NK-92 (cell line): ENCODE measurements around the gene ERI3.

Experiments
- DNase-seq: peaks from one replicate; lab custom pipeline; 2025; ENCODE audit not compliant: unreplicated experiment; lab: John Stamatoyannopoulos, UW

ERI3 gene

DNA sequence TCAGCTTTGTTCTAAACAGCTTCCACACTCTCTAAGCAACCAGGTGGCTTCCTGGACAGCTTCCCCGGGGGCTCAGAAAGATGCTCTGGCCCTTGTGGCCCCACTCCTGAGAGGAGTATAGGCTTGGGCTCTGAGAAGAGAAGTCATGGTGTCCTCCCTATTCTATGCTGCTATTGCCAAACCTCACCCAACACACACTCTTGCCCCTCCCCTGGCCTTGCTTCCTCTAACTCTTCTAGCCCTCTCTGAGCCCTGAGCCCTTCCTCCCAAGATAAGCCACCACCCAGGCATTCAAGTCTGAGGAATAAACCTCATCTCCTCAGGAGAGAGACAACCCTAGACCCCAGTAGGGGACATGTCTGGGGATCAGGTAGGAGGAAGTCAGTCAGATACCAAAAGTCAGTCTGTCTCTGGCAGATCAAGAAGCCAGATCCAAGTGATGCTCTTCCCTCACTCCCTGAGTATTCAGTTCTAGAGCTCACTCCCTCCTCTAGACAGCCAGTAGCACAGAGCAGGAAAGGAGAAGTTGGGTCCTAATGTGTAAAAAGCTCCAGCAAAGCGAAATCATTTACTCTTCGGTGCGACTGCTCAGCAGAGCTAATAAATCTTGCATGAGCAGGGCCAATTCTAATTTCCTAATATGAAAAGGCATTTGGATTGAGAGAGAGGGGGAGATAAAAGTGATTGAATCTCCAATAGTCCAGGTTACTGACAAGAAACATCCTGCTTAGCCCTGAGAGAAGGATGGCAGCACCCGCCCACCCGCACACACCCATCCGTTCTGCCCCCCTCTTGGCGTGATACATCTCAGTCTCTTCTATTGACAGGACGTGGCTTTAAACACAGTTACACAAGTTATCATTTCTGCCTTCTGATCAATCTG, 91.2 kb downstream of the ERI3 start:
- no peak for DNase-seq

DNA sequence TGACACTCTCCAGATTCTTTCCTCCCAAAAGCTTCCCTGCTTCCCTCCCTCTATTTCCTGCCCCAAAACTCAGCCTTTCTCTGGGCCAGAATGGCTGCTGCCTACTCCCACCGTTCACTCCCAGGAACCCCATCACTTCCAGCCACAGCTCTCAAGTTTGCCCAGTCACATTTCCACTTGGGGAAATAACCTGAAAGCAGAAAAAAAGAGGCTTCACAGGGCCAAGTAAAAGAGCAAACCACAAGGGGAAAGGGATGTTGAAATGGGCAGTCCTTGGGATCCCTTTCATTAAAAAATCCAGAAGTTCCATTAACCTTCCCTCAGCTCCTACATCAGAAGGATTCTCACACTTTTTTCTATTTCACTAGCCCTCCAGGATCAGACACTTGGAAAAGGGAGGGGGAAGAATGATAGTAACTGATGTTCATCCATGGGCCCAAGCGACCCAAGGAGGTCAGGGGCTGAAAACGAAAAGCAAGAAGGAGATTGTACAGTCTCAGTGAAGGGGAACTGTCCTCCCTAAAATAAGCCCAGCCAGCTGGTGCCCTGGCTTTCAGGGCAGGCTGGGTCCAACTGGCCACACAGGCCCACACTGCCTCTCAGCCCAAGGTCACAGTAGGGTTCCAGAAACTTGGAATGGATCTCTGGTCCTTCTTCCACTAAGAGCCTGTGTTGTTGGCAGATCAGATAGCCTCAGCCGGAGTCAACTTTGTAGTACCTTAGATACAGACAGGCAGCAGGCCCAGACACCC, 92.1 kb downstream of the ERI3 start:
- DNase-seq: no peak

DNA sequence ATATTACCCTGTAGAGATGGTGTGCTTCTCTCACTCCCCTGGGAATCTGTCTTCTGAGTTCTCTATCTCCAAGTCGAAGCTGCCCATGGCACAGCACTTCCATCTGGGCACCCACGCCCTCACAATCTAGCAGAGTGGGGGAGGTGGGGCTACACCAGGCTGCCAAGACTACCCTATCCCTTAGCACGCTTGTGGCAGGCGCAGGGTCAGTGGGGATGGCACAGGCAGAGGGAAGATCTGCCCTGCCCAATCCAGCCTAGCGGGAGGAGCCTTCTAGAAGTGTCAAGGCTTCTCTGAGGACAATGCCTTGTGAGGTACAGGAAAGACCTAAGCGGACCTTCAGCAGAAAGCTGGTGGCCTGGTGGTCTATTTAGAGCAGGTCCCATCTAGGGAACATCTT, 92.6 kb downstream of the ERI3 start:
- no peak for DNase-seq

DNA sequence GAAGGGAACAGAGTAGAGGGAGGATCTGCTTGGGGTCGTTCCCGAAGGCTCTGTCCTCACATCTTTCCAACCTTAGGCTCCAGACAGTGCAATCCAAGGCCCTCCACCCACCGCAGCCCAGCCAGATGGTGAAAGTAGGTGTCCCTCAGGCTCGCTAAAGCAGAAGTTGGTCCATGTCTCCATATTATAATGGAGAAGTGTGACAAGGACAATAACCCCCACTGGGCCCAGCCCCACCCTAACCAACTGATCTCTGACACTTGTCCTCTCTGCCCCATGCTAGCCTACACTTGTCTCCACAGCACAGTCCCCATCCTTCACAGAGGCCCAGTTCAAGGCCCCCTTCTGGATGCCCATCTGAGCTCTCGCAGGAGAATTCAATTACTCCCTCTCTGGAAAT, 93.1 kb downstream of the ERI3 start:
- DNase-seq: no peak

DNA sequence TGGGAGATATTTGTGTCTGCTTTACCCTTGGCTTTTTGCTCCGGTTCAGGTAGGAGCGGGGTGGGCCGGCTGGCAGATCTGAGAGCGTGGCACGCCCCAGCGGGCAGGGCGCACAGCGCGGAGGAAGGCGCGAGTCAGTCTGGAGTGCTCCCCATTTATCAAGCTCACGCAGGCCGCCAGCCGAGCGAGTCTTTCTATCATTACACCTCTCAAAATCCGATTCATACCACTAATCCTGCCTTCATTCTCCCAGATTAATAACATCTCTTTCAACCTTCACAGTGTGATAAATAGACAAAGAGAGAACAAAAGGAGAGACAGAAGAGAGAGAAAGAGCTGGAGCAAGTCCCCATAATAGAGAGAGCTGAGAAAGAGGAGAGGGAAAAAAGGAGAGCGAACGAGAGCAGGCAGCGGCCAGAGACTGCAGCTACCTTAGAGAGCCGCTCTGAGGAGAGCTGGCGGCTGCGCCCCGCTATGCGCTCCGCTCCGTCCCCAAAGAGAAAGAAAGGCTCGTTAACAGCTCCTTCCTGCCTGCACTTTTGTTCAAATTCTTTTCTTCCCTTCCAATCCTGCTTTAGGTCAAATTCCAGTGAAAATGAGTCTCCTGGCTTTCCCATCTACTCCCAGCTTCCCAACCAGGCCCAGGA, 93.8 kb downstream of the ERI3 start:
- no peak for DNase-seq

DNA sequence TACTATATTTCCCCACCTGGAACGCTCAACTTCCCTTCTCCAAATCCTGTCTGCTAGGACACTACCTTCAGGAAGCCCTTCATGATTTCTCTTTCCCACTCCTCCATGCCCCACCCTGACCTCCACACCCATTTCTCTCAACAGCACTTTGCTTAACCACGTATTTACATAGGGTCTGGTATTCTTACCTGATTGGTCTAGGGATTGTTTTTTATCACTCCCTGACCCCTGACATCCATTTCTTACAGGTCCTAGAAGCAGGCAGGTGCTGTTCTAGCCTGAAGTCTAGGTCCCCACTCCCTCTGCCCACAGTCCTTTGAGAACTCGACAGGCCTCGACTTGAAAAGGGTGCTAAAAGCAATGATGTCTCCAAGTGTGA, 94.3 kb downstream of the ERI3 start:
- DNase-seq: no peak

DNA sequence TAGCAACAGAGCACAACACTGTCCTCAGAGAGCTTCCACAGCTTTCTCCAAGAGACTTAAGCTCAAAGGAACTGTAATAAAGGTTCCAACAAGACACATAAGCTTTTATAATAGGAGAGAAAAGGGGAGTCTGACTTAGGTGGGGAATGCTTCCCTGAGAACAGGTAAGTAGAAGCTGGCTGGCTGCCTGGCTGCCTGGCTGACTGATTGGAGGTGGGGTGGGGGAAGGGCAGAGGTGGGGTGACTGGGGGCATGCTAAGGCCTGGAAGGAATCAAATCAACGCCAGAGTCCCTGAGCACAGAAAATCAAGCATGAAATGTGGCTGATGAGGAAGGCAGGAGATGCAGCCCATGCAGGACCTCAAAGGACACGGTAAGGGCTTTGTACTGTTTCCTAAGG, 96.0 kb downstream of the ERI3 start:
- DNase-seq: no peak

DNA sequence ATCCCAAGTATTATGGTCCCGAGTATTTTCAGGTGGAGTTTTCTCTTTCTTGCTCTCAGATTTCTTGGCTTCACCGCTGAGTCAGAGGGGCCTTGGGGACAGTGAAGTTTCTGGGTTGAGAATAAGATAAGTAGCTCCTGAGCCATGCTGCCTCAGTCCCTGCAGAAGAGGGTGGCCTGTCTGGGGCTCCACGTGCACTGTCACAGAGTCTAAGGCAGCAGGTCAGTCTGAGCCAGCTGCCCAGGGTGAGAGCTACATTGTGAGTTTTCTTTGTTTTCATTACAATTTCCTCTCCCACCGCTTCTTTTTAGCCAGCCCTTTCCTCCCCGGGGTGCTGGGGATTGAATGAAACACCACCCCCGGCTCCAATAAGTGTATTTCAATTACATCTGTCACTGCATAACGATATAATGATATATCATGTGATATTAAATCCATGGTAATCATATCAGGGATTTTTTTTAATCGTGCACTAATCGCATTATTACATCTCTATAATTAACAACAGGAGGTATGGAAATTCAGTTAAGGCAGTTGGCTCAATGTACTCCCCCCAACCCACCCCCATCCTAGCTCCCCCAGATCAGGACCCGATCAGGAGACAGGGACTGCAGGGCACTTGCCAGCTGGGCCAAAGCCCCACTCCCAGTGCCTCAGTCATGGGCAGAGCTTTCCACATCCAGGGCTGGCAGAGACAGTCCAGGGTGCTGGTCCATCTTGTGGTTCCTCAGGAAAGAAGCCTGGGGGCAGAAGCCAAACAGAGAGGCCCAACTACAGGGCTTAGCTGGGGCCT, 98.1 kb downstream of the ERI3 start:
- DNase-seq: no peak

DNA sequence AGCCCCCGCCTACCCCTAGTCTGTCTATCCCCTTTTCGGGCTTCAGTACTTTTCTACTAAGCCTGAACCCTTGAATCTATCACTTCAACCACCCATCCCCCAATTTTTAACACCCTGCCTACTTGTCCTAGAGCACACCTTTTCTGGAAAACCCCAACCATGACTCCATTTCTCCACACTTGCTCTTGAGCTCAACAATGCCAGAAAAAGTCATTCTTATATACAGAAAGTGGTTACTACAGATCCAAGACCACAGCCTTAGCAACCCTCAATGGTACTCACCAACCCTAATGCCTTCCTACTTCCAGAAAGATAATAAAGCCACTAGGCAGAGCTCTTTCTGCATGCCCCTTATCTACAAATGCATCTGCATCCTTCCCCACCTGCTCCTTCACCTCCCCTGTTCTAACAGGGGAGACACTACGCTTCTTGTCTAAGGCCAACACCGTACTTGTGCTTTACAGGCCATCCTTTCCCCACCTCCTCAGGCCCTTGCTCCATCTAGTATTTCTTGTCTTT, 100.6 kb downstream of the ERI3 start:
- DNase-seq: no peak

DNA sequence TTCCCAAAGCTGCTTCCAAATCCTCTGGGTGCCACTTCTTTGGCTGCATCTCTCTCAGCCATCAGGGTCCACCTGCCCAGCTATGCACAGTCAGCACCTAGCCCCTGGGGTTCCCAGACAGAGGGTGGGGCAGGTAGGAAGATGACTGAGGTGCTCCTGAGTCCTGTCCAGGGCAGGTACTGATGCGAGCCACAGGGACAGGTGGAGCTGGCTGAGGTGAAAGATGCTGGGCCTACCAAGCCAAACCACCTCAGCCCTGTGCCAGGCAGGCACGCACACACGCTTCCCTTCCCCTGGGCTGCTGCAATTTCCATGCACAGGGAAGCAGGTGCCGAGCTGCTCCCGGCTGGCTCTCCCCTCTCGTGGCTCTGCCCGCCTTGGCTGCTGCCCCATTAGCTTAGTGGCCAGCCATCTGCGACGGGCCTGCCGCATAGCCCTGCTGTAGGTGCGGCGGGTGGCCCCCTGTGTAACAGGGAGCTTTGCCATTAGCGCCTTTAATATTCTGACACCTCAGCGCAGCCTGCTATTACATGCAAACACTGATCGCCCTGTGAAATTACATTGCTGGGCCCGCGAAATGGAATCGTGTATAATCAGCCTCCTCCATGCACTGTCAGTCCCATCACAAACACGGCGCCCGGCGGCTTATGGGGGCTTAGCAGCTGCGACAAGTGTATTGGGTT, 102.9 kb downstream of the ERI3 start:
- no peak for DNase-seq

DNA sequence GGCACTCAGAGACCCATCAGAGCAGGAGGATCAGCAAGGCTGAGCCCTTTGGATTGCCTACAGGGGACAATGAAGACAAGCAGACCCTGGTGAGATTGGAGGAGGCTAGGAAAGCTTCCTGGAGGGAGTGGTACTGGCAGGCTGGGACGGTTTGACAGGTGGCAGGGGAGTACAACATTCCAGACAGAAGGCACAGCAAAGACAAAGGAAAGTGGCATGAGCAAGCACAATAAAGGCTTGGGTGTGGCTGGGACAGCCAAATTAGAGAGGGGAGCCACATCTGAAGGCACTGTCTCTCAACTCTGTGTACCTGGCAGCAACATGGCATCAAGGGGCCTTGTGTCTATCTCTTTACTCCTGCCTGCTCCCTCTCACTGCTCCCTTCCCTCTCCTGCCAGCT, 103.6 kb downstream of the ERI3 start:
- no peak for DNase-seq

DNA sequence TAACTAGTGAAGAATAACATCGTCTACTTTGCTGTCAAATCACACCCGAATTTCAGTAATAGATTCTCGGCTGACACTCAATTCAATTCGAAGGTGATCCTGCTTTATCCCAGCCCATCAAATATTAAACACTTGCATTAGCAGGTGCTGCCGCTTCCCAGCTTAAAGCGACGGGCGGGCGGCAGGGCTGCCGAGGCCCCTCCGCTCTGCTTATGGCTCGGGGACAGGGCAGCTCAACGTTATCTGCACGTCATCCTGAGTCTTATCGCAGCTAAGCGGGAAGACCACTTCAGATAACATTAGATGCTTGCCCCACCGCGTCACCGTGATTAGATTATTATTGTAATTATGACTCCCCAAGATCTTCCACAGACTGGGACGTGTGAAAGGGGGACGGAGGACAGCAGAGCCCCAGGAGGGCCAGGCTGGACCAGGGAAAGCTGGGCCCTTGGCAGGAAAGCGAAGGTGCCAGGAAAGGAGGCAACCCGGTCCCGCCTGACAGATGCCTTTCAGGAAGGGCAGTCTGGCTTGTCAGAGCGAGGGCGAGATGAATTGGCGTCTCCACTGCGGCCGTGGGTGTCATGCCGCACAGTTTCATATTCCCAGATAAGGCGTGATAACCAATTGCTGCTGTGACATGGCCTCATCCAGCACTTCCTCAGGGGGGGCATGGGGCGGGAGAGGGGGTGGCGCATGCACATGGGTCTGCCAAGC, 104.8 kb downstream of the ERI3 start:
- DNase-seq: no peak

DNA sequence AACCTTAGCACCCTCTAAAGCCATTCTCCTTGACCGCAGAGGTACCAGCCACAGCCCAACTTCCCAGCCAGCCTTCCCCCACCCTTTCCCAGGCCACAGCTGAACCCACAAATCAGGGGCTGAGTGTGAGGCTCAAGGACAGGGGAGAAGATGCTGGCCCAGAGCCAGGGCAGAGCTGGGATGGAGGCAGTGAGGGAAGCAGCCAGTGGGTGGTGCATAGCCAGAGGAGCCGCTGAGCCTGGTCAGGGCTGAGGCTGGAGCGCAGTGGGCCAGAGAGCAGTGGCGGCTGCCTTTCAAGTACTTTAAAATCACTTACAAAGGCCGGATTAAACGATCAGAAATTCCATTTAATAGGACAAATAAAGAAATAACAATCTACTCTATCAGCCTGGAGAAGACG, 105.5 kb downstream of the ERI3 start:
- no peak for DNase-seq

DNA sequence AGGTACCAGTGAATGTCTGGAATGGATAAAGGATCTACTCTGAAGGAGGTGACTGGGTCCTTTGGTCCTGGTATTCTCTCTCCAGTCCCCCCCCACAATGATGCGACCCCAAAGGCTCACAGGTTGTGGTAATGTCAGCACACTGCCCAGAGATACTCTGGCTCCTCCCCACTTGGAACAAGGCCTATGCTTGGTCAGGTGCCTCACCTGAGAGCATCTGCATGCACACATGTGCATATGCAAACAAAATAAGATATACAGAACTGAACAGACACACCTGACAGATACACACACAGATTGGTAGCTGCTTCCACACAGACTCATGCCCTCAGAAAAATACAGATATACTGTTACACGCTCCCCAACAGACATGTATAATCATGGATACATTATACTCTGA, 108.3 kb downstream of the ERI3 start:
- DNase-seq: no peak

DNA sequence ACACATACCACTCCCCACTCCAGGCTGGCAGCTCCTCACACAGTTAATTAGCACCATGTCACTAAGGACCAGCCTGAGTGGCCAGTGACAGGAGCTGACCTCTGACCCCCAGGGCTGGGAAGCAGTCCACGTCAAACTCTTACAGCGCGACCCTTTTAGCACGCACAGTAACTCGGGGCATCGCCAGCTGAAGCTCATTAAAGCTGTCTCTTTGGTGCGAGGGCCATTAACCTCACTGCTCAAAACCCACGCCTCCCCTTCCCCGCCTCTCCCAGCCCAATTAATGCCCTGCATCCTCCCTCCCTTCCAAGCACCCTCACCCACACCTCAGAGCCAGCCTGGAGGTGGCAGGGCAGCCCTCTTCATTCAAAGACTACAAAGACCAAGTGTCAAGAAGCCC, 110.1 kb downstream of the ERI3 start:
- no peak for DNase-seq

DNA sequence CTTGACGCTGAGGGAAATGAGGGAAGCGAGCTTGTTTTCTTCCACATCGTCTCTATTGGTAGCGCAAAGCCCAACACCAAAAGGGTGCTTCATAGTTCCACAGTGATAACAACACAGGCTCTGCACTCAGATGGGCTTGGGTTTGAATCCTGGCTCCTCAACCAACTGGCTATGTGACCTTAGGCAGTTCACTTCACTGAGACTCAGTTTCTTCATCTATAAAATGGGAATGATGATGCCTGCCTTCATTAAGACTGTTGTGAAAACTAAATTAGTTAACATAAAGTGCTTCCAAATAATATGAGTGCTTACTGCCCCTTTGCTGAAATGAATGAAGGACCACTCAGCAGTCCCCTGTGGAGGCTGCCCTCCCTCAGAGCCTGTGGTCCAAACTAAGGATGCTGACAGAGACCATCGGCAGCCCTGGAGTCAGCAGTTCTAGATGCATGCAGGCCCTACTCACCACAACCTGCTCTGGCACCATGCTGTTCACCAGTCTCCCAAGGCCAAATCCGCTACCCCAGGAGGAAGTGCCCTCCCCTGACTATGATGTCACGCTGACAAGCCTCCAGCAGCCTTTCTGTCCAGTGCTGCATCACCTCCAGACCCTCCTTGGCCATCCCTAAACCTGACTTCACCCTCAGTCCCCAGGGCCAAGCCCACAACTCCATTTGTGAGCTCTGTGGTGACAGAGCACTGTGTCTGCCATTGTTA, 111.1 kb downstream of the ERI3 start:
- DNase-seq: no peak

DNA sequence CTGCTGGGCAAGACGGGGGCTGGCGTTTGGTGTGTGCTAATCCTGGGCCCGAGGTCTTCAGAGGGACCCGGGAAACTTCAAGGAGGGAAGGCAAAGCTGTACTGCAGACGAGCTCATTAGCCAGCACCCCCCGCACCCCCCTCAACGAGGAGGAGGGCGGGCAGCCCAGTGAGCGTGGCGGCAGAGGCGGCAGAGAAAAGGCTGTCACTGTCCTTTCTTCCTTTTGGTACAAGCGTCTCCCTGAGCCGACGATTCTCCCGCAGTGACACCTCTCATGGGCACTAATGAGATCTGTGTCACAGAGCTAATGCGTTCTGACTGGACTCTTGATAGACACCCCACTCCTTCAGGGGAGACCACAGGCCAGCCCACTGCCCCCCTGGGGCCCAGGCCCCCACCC, 112.3 kb downstream of the ERI3 start:
- DNase-seq: no peak

DNA sequence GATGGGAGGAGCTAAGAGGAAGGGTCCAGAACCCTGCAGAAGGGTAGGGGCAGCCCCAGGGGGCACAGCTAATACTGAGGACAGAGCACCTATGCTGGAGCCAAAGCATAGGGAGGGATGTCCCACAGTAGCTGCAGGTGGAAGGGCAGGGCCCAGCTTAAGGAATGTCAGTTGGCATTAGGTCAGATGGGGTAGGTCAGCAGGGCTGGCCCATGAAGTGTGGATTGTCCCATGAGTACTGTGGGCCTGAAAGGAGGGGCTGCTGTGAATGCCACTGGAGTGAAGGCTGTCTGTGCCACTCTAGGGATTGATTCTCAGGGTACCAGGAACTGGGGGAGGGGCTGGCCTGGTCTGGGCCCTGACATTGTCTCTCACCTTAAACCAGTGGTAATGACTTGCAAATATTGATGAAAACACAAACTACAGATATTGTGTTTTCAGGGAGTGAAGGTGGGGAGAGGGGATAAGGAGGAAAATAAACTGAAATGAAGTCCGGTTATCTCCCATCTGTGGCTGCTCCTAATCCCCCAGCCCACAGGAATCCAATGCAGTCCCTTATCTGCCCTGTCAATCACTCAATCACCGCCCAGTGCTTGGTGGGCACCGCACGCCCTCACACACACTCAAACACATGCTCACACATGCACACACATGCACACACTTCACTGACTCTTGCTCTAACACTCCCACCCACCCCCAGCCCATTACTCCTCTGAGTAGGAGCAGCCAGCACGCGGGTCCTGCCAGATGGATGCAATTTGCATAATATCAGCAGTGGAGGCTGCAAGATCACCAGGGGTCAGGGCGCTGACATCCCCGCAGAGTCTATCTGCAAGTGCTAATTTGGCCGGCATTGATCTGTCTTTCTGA, 114.0 kb downstream of the ERI3 start:
- DNase-seq: no peak
